ENCODE measurements around the gene PPDPF. TPM values are rescaled to one million over a fixed set of nuclear protein-coding genes. Genes with fewer than 3 reads are reported as not detected.

Gene PPDPF
- total RNA-seq, 1 experiment from 2014 or later = 149 TPM

- H3K4me1 Mint-ChIP-seq = peaks cover 3 to 8% of the 10 kb centered on the region in 2 experiments; a peak in 3 of 4 replicates
Measured at GRCh38 chr20:63488315-63489251, 32.0 kb upstream of the PPDPF start.

More at GRCh38 chr20:63488315-63489251, 32.0 kb upstream of the PPDPF start:
- TF ChIP-seq, protein P1, sequence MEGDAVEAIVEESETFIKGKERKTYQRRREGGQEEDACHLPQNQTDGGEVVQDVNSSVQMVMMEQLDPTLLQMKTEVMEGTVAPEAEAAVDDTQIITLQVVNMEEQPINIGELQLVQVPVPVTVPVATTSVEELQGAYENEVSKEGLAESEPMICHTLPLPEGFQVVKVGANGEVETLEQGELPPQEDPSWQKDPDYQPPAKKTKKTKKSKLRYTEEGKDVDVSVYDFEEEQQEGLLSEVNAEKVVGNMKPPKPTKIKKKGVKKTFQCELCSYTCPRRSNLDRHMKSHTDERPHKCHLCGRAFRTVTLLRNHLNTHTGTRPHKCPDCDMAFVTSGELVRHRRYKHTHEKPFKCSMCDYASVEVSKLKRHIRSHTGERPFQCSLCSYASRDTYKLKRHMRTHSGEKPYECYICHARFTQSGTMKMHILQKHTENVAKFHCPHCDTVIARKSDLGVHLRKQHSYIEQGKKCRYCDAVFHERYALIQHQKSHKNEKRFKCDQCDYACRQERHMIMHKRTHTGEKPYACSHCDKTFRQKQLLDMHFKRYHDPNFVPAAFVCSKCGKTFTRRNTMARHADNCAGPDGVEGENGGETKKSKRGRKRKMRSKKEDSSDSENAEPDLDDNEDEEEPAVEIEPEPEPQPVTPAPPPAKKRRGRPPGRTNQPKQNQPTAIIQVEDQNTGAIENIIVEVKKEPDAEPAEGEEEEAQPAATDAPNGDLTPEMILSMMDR (conservative IDR thresholded peaks at IDR 0.05) = no peak
- Histone ChIP-seq H3T11ph (ENCODE audit: low read length) (no peak overlapping the region), H3K4ac (ENCODE audit: low read depth, low read length) (no peak overlapping the region), H4K8ac (replicated peaks; ENCODE audit: insufficient read length, low read depth, low read length) (no peak overlapping the region), H3K23me2 (ENCODE audit: insufficient read length, low read depth, low read length, poor library complexity, severe bottlenecking) (no peaks in the 10 kb centered on the region), H3K56ac (ENCODE audit: insufficient read length, low read depth, low read length) (no peak overlapping the region), H4K5ac (ENCODE audit: insufficient read length, low read depth, low read length) (no peak overlapping the region), H4K91ac (ENCODE audit: insufficient read length, low read depth, low read length) (no peak overlapping the region), H3K79me2 (ENCODE audit: insufficient read depth, low read length) (no peaks in the 10 kb centered on the region), H3K79me1 (ENCODE audit: insufficient read depth, low read depth, low read length, poor library complexity, severe bottlenecking) (no peaks in the 10 kb centered on the region), H2BK20ac (ENCODE audit: low read depth, low read length, poor library complexity, severe bottlenecking) (no peak overlapping the region), H3K27me3 (ENCODE audit: insufficient read depth, low read length) (no peaks in the 10 kb centered on the region; the same call in 1 of the 2 replicates), H3K4me2 (ENCODE audit: insufficient read depth, insufficient read length, low read length) (no peak overlapping the region), H3K9ac (ENCODE audit: extremely low read depth, insufficient read length, low read length) (no peak overlapping the region), H3K14ac (ENCODE audit: insufficient read depth, low read length) (no peak overlapping the region), H2AFZ (ENCODE audit: low read length) (no peak overlapping the region), H4K20me1 (ENCODE audit: control insufficient read depth, insufficient read depth, insufficient read length) (no peaks in the 10 kb centered on the region), H3K18ac (ENCODE audit: insufficient read length, low read depth, low read length) (no peak overlapping the region), H3K4me1 (ENCODE audit: insufficient read depth, low read length) (no peaks in the 10 kb centered on the region), H3K23ac (ENCODE audit: insufficient read length, low read depth, low read length) (no peak overlapping the region), H2BK5ac (ENCODE audit: insufficient read length, low read length) (no peak overlapping the region), H2BK120ac (ENCODE audit: low read depth, low read length, poor library complexity, severe bottlenecking) (no peak overlapping the region), H3K27ac (ENCODE audit: insufficient read length, low read depth, low read length) (no peak overlapping the region), H3K9me3 (ENCODE audit: control insufficient read depth, low read depth, low read length) (no peaks in the 10 kb centered on the region), H2BK15ac (ENCODE audit: low read depth, low read length) (no peak overlapping the region), H2BK12ac (ENCODE audit: insufficient read length, low read depth, low read length) (no peak overlapping the region), H2AK5ac (ENCODE audit: insufficient read length, low read length) (no peak overlapping the region)
- peak overlapping the region; percentile 34 to 66; a peak in 3 of 5 replicates for H3K4me3 Mint-ChIP-seq
- DNase-seq = no peak
- H3K36me3 Mint-ChIP-seq (ENCODE audit: insufficient read depth in 1 of 3, low read depth in 3 of 3) = peaks cover 15 to 22% (median 17%) of the 10 kb centered on the region in 3 experiments
- no CpG with 5 or more reads among the region's 83 CpGs for WGBS (ENCODE audit: extremely low coverage, insufficient read length, low lambda C conversion rate)
- H3K27ac Mint-ChIP-seq = no peak overlapping the region
- peaks cover 51% of the 10 kb centered on the region for H3K27me3 Mint-ChIP-seq (ENCODE audit: low read depth)
- H3K9me3 Mint-ChIP-seq = peaks cover 3 to 15% of the 10 kb centered on the region in 2 experiments; a peak in 4 of 5 replicates
